Astrocyte (in vitro differentiated cells and primary cell): ENCODE measurements around the gene ME3. TPM values are rescaled to one million over a fixed set of nuclear protein-coding genes. Genes with fewer than 3 reads are reported as not detected.

ENCODE experiments used
- DNase-seq: peaks from one replicate; pipeline ENCODE4 v3.0.0-alpha.2; 2010; ENCODE audit warnings: low read depth
- FAIRE-seq: peaks from 2 replicates; lab custom pipeline; 2011; peaks lifted over from hg19 to GRCh38; lab: Jason Lieb, UNC
- H2AFZ ChIP-seq: 2 replicates; pipeline ENCODE4 v1.6.0; 2012; ENCODE audit warnings: low read depth, low read length, inconsistent platforms
- H3K27ac ChIP-seq: 2 replicates; pipeline ENCODE4 v1.5.1; 2011; ENCODE audit warnings: low read depth, low read length, inconsistent platforms
- H3K27me3 ChIP-seq: 2 replicates; pipeline ENCODE4 v1.6.0; 2011; ENCODE audit warnings: low read length, inconsistent platforms; ENCODE audit not compliant: insufficient read depth
- H3K36me3 ChIP-seq: 2 replicates; pipeline ENCODE4 v1.5.1; 2011; ENCODE audit warnings: low read length, inconsistent platforms; ENCODE audit not compliant: insufficient read depth
- H3K4me1 ChIP-seq: 2 replicates; pipeline ENCODE4 v1.5.1; 2011; ENCODE audit warnings: low read length, inconsistent platforms; ENCODE audit not compliant: insufficient read depth
- H3K4me2 ChIP-seq: 2 replicates; pipeline ENCODE4 v1.6.0; 2012; ENCODE audit warnings: low read length, inconsistent platforms
- H3K4me3 ChIP-seq: 2 replicates; pipeline ENCODE4 v1.5.1; 2011; ENCODE audit warnings: low read depth, mild to moderate bottlenecking, low read length, inconsistent platforms; ENCODE audit not compliant: insufficient read depth
- H3K79me2 ChIP-seq: 2 replicates; pipeline ENCODE4 v1.6.0; 2012; ENCODE audit warnings: mild to moderate bottlenecking, low read length, inconsistent platforms; ENCODE audit not compliant: insufficient read depth
- H3K9ac ChIP-seq: 2 replicates; pipeline ENCODE4 v1.6.0; 2012; ENCODE audit warnings: mild to moderate bottlenecking, low read length, inconsistent platforms
- H3K9me3 ChIP-seq: 2 replicates; pipeline ENCODE4 v1.5.1; 2012; ENCODE audit warnings: low read depth, mild to moderate bottlenecking, low read length, inconsistent platforms; ENCODE audit not compliant: insufficient read depth
- H4K20me1 ChIP-seq: 2 replicates; pipeline ENCODE4 v1.6.0; 2012; ENCODE audit warnings: low read length, inconsistent platforms; ENCODE audit not compliant: insufficient read depth
- H3K27ac Mint-ChIP-seq: one replicate; pipeline ENCODE4 v1.8.0; 2021; ENCODE audit warnings: mild to moderate bottlenecking, mixed read lengths; ENCODE audit not compliant: unreplicated experiment
- H3K27me3 Mint-ChIP-seq: one replicate; pipeline ENCODE4 v1.8.0; 2021; ENCODE audit warnings: low read depth, mixed read lengths; ENCODE audit not compliant: unreplicated experiment
- H3K36me3 Mint-ChIP-seq: one replicate; pipeline ENCODE4 v1.8.0; 2021; ENCODE audit warnings: low read depth, mixed read lengths; ENCODE audit not compliant: unreplicated experiment
- H3K4me1 Mint-ChIP-seq: one replicate; pipeline ENCODE4 v1.8.0; 2021; ENCODE audit warnings: low read depth, mixed read lengths; ENCODE audit not compliant: unreplicated experiment
- H3K4me3 Mint-ChIP-seq: one replicate; pipeline ENCODE4 v1.8.0; 2021; ENCODE audit warnings: mild to moderate bottlenecking, moderate library complexity, mixed read lengths; ENCODE audit not compliant: unreplicated experiment
- H3K9me3 Mint-ChIP-seq: one replicate; pipeline ENCODE4 v1.8.0; 2021; ENCODE audit warnings: mild to moderate bottlenecking, mixed read lengths; ENCODE audit not compliant: unreplicated experiment
- EZH2 ChIP-seq: IDR thresholded peaks from 2 replicates; pipeline ENCODE4 v1.6.1; 2012; ENCODE audit warnings: mild to moderate bottlenecking, low read length, inconsistent platforms; ENCODE audit not compliant: insufficient read depth
- total RNA-seq: library from RNA; stranded (reverse); gene quantifications from 2 replicates; pipeline ENCODE4 v1.2.1, GENCODE V29; 2021
- TF ChIP-seq, protein P1 (sequence below): IDR thresholded peaks from 2 replicates; pipeline ENCODE4 v1.5.1; 2011; ENCODE audit warnings: low read depth, mild to moderate bottlenecking, inconsistent platforms, low read length, moderate library complexity; ENCODE audit not compliant: insufficient read depth

ME3 gene
- total RNA-seq, 1 donor from 2014 or later = 28.6 TPM

GRCh38 chr11:86687185-86687778, 14.9 kb upstream of the ME3 start:
- H3K4me3 ChIP-seq = no peak overlapping the region
- peak; percentile 26 for FAIRE-seq
- Mint-ChIP-seq H3K27ac (no peak overlapping the region), H3K9me3 (peaks cover 3% of the 10 kb centered on the region), H3K4me1 (peaks cover 40% of the 10 kb centered on the region), H3K36me3 (no peaks in the 10 kb centered on the region), H3K27me3 (no peaks in the 10 kb centered on the region), H3K4me3 (no peak overlapping the region)
- H3K27ac ChIP-seq = no peak overlapping the region
- H3K27me3 ChIP-seq = no peaks in the 10 kb centered on the region
- no peak for DNase-seq
- no peak overlapping the region for H2AFZ ChIP-seq
- no peaks in the 10 kb centered on the region for H3K9me3 ChIP-seq
- H4K20me1 ChIP-seq = no peaks in the 10 kb centered on the region
- no peaks in the 10 kb centered on the region for H3K36me3 ChIP-seq
- H3K79me2 ChIP-seq = no peaks in the 10 kb centered on the region
- H3K4me1 ChIP-seq = peaks cover 20% of the 10 kb centered on the region
- H3K9ac ChIP-seq = no peak overlapping the region
- H3K4me2 ChIP-seq = no peak overlapping the region
- TF ChIP-seq EZH2 = no peak
- TF ChIP-seq, protein P1, sequence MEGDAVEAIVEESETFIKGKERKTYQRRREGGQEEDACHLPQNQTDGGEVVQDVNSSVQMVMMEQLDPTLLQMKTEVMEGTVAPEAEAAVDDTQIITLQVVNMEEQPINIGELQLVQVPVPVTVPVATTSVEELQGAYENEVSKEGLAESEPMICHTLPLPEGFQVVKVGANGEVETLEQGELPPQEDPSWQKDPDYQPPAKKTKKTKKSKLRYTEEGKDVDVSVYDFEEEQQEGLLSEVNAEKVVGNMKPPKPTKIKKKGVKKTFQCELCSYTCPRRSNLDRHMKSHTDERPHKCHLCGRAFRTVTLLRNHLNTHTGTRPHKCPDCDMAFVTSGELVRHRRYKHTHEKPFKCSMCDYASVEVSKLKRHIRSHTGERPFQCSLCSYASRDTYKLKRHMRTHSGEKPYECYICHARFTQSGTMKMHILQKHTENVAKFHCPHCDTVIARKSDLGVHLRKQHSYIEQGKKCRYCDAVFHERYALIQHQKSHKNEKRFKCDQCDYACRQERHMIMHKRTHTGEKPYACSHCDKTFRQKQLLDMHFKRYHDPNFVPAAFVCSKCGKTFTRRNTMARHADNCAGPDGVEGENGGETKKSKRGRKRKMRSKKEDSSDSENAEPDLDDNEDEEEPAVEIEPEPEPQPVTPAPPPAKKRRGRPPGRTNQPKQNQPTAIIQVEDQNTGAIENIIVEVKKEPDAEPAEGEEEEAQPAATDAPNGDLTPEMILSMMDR = no peak

- no peaks in the 10 kb centered on the region for H4K20me1 ChIP-seq
- H3K36me3 ChIP-seq = no peaks in the 10 kb centered on the region
- Mint-ChIP-seq H3K9me3 (peaks cover 3% of the 10 kb centered on the region), H3K4me1 (peaks cover 32% of the 10 kb centered on the region), H3K27ac (peak overlapping the region; percentile 36), H3K36me3 (no peaks in the 10 kb centered on the region), H3K4me3 (no peak overlapping the region), H3K27me3 (no peaks in the 10 kb centered on the region)
- no peaks in the 10 kb centered on the region for H3K27me3 ChIP-seq
- no peak for FAIRE-seq
- H3K4me3 ChIP-seq = no peak overlapping the region
- no peak overlapping the region for H3K9ac ChIP-seq
- H3K4me2 ChIP-seq = no peak overlapping the region
- TF ChIP-seq, protein P1 = no peak
- no peak for TF ChIP-seq EZH2
- no peaks in the 10 kb centered on the region for H3K79me2 ChIP-seq
- peaks cover 15% of the 10 kb centered on the region for H3K4me1 ChIP-seq
- H2AFZ ChIP-seq = no peak overlapping the region
- H3K27ac ChIP-seq = no peak overlapping the region
- no peak for DNase-seq
- H3K9me3 ChIP-seq = no peaks in the 10 kb centered on the region
These were observed 14.1 kb upstream of the ME3 start for GRCh38 chr11:86686531-86686930.

GRCh38 chr11:86681483-86681756, 9.0 kb upstream of the ME3 start:
- H3K79me2 ChIP-seq = no peaks in the 10 kb centered on the region
- no peaks in the 10 kb centered on the region for H3K9me3 ChIP-seq
- FAIRE-seq = no peak
- DNase-seq = no peak
- no peak overlapping the region for H3K4me3 ChIP-seq
- Mint-ChIP-seq H3K27ac (no peak overlapping the region), H3K4me1 (peaks cover 42% of the 10 kb centered on the region), H3K4me3 (no peak overlapping the region), H3K9me3 (peaks cover 3% of the 10 kb centered on the region), H3K36me3 (no peaks in the 10 kb centered on the region), H3K27me3 (no peaks in the 10 kb centered on the region)
- no peak overlapping the region for H3K27ac ChIP-seq
- peaks cover 8% of the 10 kb centered on the region for H3K4me1 ChIP-seq
- H3K27me3 ChIP-seq = no peaks in the 10 kb centered on the region
- H3K9ac ChIP-seq = no peak overlapping the region
- H3K4me2 ChIP-seq = no peak overlapping the region
- no peak overlapping the region for H2AFZ ChIP-seq
- TF ChIP-seq, protein P1 = no peak
- TF ChIP-seq EZH2 = no peak
- H4K20me1 ChIP-seq = no peaks in the 10 kb centered on the region
- no peaks in the 10 kb centered on the region for H3K36me3 ChIP-seq
